ENCODE data around the gene EXOC7.
A peak's percentile ranks its signal among the peaks of the same experiment; 100 is the strongest.
"Not testable (repeated sequence)": the region's sequence is repeated elsewhere in the genome, so short reads cannot be mapped to it uniquely, and the experiment has no call there.

EXOC7 gene

GRCh38 chr17:76049239-76049638 lies 54.3 kb downstream of the EXOC7 start:
- DNase-seq: no peak
- peaks cover 91% of the 10 kb centered on the region for H3K36me3 ChIP-seq
- H3K4me3 ChIP-seq (ENCODE audit: low read depth, low read length): no peak overlapping the region
- no peak overlapping the region for H3K27ac ChIP-seq
- no peaks in the 10 kb centered on the region for H3K27me3 ChIP-seq (ENCODE audit: insufficient read depth, low read depth, severe bottlenecking)
- TF ChIP-seq CTCF (IDR thresholded peaks at IDR 0.05; ENCODE audit: low read depth, low read length): no peak
- H3K9me3 ChIP-seq (ENCODE audit: severe bottlenecking): no peaks in the 10 kb centered on the region

GRCh38 chr17:76048711-76049110 lies 54.9 kb downstream of the EXOC7 start:
- no peaks in the 10 kb centered on the region for H3K9me3 ChIP-seq (ENCODE audit: severe bottlenecking)
- H3K27ac ChIP-seq: no peak overlapping the region
- DNase-seq: no peak
- no peak for TF ChIP-seq CTCF (IDR thresholded peaks at IDR 0.05; ENCODE audit: low read depth, low read length)
- no peaks in the 10 kb centered on the region for H3K27me3 ChIP-seq (ENCODE audit: insufficient read depth, low read depth, severe bottlenecking)
- H3K36me3 ChIP-seq: peaks cover 91% of the 10 kb centered on the region
- H3K4me3 ChIP-seq (ENCODE audit: low read depth, low read length): no peak overlapping the region

GRCh38 chr17:76048025-76048605 lies 55.5 kb downstream of the EXOC7 start:
- Histone ChIP-seq H3K36me3 (peaks cover 92% of the 10 kb centered on the region), H3K4me3 (ENCODE audit: low read depth, low read length) (no peak overlapping the region)
- TF ChIP-seq CTCF (IDR thresholded peaks at IDR 0.05; ENCODE audit: low read depth, low read length): no peak

GRCh38 chr17:76046064-76046463 lies 57.5 kb downstream of the EXOC7 start:
- Histone ChIP-seq H3K27ac (no peak overlapping the region), H3K36me3 (peaks cover 97% of the 10 kb centered on the region), H3K4me3 (ENCODE audit: low read depth, low read length) (no peak overlapping the region), H3K27me3 (ENCODE audit: insufficient read depth, low read depth, severe bottlenecking) (no peaks in the 10 kb centered on the region), H3K9me3 (ENCODE audit: severe bottlenecking) (no peaks in the 10 kb centered on the region)
- no peak for DNase-seq
- TF ChIP-seq CTCF (IDR thresholded peaks at IDR 0.05; ENCODE audit: low read depth, low read length): no peak

More at GRCh38 chr17:76048025-76048605, 55.5 kb downstream of the EXOC7 start:
- Histone ChIP-seq H3K9me3 (ENCODE audit: severe bottlenecking) (no peaks in the 10 kb centered on the region), H3K27ac (no peak overlapping the region), H3K27me3 (ENCODE audit: insufficient read depth, low read depth, severe bottlenecking) (no peaks in the 10 kb centered on the region)
- no peak for DNase-seq

GRCh38 chr17:76044475-76045007 lies 59.0 kb downstream of the EXOC7 start:
- not testable (repeated sequence) for H3K4me3 ChIP-seq (ENCODE audit: low read depth, low read length); H3K27ac ChIP-seq; DNase-seq; H3K9me3 ChIP-seq (ENCODE audit: severe bottlenecking); H3K27me3 ChIP-seq (ENCODE audit: insufficient read depth, low read depth, severe bottlenecking)
- H3K36me3 ChIP-seq: peaks cover 97% of the 10 kb centered on the region

GRCh38 chr17:76042868-76043267 lies 60.7 kb downstream of the EXOC7 start:
- not testable (repeated sequence) for DNase-seq; H3K4me3 ChIP-seq (ENCODE audit: low read depth, low read length); H3K27me3 ChIP-seq (ENCODE audit: insufficient read depth, low read depth, severe bottlenecking); H3K27ac ChIP-seq; H3K9me3 ChIP-seq (ENCODE audit: severe bottlenecking)
- peaks cover 97% of the 10 kb centered on the region for H3K36me3 ChIP-seq

- peaks cover 80% of the 10 kb centered on the region for H3K36me3 ChIP-seq
- peak overlapping the region; percentile 56 for H3K27ac ChIP-seq
- DNase-seq: no peak
- no peaks in the 10 kb centered on the region for H3K9me3 ChIP-seq (ENCODE audit: severe bottlenecking)
- TF ChIP-seq CTCF (IDR thresholded peaks at IDR 0.05; ENCODE audit: low read depth, low read length): no peak
- H3K27me3 ChIP-seq (ENCODE audit: insufficient read depth, low read depth, severe bottlenecking): no peaks in the 10 kb centered on the region
- no peak overlapping the region for H3K4me3 ChIP-seq (ENCODE audit: low read depth, low read length)
Observed at GRCh38 chr17:76040376-76040775, 63.2 kb downstream of the EXOC7 start.
